Measurements from ENCODE around the gene GATB. TPM values are rescaled to one million over a fixed set of nuclear protein-coding genes. Genes with fewer than 3 reads are reported as not detected.

The GATB gene
- total and polyA plus RNA-seq, 2 experiments from 2014 or later, result 17.7 to 18.9 TPM

GRCh38 chr4:151690164-151690870 lies 70.5 kb downstream of the GATB start (continued):
- no peak for TF ChIP-seq ZNF114 (CRISPR knock-in tag; IDR thresholded peaks at IDR 0.05)

GRCh38 chr4:151689211-151689991 lies 71.4 kb downstream of the GATB start:
- H3K4me1 Mint-ChIP-seq, result peaks cover 5% of the 10 kb centered on the region
- H3K27ac Mint-ChIP-seq, result no peak overlapping the region
- H3K4me3 Mint-ChIP-seq, result no peak overlapping the region

More at GRCh38 chr4:151689211-151689991, 71.4 kb downstream of the GATB start:
- Histone ChIP-seq H3K4me1 (ENCODE audit: insufficient read depth) (peaks cover 6% of the 10 kb centered on the region; the same call in 1 of the 2 replicates), H3F3A (replicated peaks; ENCODE audit: low read depth) (no peaks in the 10 kb centered on the region), H3K36me3 (ENCODE audit: insufficient read depth) (no peaks in the 10 kb centered on the region), H3K9me2 (ENCODE audit: insufficient read depth) (no peaks in the 10 kb centered on the region), H3K27ac (ENCODE audit: low read depth) (0 out of 2 replicates have a peak overlapping the region, but pooled peaks have one; percentile 21), H2AFZ (no peak overlapping the region), H4K20me1 (replicated peaks; ENCODE audit: insufficient read depth) (no peaks in the 10 kb centered on the region), H3K4me3 (no peak overlapping the region), H3K4me2 (no peak overlapping the region), H3K79me2 (replicated peaks; ENCODE audit: insufficient read depth) (no peaks in the 10 kb centered on the region), H3K27me3 (ENCODE audit: insufficient read depth) (no peaks in the 10 kb centered on the region)
- no peak for TF ChIP-seq EZH2 (IDR thresholded peaks at IDR 0.05; ENCODE audit: low read depth, unreplicated experiment)
- TF ChIP-seq ZNF331 (CRISPR knock-in tag; IDR thresholded peaks at IDR 0.05; ENCODE audit: low read depth), result no peak
- TF ChIP-seq STAT1 (IDR thresholded peaks at IDR 0.05; ENCODE audit: unreplicated experiment), result no peak
- no peak for TF ChIP-seq ETS1 (IDR thresholded peaks at IDR 0.05)
- no peak for TF ChIP-seq REST (IDR thresholded peaks at IDR 0.05; ENCODE audit: unreplicated experiment)
- no peak for TF ChIP-seq EZH2phosphoT487 (IDR thresholded peaks at IDR 0.05; ENCODE audit: unreplicated experiment)
- ATAC-seq, result no peak
- no peak for DNase-seq (ENCODE audit: low spot score)
- peaks cover 32% of the 10 kb centered on the region for H3K36me3 Mint-ChIP-seq (ENCODE audit: low read depth)
- H3K27me3 Mint-ChIP-seq (ENCODE audit: insufficient read depth, low read depth, poor library complexity), result peaks cover 5% of the 10 kb centered on the region
- peaks cover 8% of the 10 kb centered on the region; the same call in 2 of the 3 replicates for H3K9me3 Mint-ChIP-seq
